WERI-Rb-1 (cell line): ENCODE data around the gene CUEDC1.
"Not testable (repeated sequence)": the region's sequence is repeated elsewhere in the genome, so short reads cannot be mapped to it uniquely, and the experiment has no call there.

Experiments
- DNase-seq: peaks from one replicate; pipeline ENCODE4 v3.0.0-alpha.2; 2020
- H3K27ac ChIP-seq: fragments of 250-450 bp; sonication (Bioruptor Pico); 2 replicates; pipeline ENCODE4 v1.5.1; 2020; ENCODE audit warnings: mild to moderate bottlenecking, moderate library complexity
- H3K27me3 ChIP-seq: fragments of 250-450 bp; sonication (Bioruptor Pico); 2 replicates; pipeline ENCODE4 v1.5.1; 2021; ENCODE audit warnings: mild to moderate bottlenecking, low read depth, moderate library complexity; ENCODE audit not compliant: insufficient read depth, severe bottlenecking
- H3K36me3 ChIP-seq: fragments of 250-450 bp; sonication (Bioruptor Pico); 2 replicates; pipeline ENCODE4 v1.5.1; 2020; ENCODE audit warnings: mild to moderate bottlenecking, moderate library complexity
- H3K4me3 ChIP-seq: 2 replicates; pipeline ENCODE4 v1.5.1; 2011; ENCODE audit warnings: low read depth, mild to moderate bottlenecking, control low read depth, low read length
- H3K9me3 ChIP-seq: fragments of 250-450 bp; sonication (Bioruptor Pico); 2 replicates; pipeline ENCODE4 v1.5.1; 2021; ENCODE audit warnings: mild to moderate bottlenecking, moderate library complexity; ENCODE audit not compliant: severe bottlenecking
- TF ChIP-seq, protein P1 (sequence below): IDR thresholded peaks from 2 replicates; pipeline ENCODE4 v1.5.1; 2011; ENCODE audit warnings: low read depth, mild to moderate bottlenecking, control low read depth, inconsistent platforms, low read length

The CUEDC1 gene

DNA sequence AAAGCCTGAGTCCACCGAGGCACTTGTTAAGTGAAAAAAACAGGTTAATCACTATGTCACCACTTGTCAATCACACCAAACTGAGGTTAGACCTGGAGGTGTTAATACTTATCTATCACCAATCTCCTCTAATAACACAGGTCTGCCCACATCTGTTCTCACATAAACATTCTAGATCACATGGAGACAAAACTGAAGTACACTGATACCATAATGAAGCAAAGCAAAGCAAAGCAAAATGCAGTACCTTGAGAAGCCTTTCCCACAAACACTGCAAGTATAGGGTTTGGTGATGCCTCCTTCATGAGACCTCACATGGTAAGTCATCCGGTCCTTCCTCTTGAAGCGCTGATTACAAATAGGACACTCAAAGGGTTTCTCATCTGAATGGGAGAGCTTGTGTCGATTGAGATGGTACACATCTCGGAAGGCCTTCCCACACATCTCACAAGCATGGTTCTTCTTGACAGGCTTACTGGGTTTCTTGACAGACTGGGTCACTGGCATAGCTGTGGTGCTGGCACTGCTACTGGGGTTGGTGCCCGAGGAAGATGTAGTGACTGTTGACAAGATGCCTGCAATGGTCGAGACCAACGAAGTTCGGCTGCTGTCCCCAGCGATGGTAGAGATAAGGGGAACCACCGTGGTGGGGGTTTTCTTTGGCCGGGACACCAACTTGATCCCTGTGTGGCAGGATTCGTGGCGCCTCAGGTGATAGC is 27.4 kb upstream of the CUEDC1 start:
- no peak overlapping the region for H3K27ac ChIP-seq
- H3K27me3 ChIP-seq, result no peaks in the 10 kb centered on the region
- H3K4me3 ChIP-seq, result no peak overlapping the region
- H3K36me3 ChIP-seq, result peaks cover 81% of the 10 kb centered on the region
- TF ChIP-seq, protein P1, sequence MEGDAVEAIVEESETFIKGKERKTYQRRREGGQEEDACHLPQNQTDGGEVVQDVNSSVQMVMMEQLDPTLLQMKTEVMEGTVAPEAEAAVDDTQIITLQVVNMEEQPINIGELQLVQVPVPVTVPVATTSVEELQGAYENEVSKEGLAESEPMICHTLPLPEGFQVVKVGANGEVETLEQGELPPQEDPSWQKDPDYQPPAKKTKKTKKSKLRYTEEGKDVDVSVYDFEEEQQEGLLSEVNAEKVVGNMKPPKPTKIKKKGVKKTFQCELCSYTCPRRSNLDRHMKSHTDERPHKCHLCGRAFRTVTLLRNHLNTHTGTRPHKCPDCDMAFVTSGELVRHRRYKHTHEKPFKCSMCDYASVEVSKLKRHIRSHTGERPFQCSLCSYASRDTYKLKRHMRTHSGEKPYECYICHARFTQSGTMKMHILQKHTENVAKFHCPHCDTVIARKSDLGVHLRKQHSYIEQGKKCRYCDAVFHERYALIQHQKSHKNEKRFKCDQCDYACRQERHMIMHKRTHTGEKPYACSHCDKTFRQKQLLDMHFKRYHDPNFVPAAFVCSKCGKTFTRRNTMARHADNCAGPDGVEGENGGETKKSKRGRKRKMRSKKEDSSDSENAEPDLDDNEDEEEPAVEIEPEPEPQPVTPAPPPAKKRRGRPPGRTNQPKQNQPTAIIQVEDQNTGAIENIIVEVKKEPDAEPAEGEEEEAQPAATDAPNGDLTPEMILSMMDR, result no peak
- no peaks in the 10 kb centered on the region for H3K9me3 ChIP-seq
- DNase-seq, result no peak

DNA sequence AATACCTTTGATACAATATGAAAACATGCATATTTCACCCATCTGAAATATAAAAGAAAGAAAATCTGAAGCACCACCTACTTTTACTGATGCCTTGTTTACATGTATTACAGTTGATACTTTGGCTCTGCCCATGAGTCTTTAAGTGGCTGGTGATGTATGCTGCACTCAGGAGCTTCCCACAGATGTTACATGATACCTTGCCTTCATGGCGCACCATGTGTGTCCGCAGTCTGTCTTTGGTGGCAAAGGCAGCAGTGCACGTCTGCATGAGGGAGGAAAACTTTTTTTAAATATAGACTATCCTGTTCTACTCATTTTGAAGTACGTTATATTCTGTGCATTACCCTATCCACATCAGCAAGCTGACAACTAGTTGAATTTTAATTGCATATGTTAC is 25.3 kb upstream of the CUEDC1 start:
- Histone ChIP-seq H3K27me3 (no peaks in the 10 kb centered on the region), H3K4me3 (no peak overlapping the region), H3K36me3 (peaks cover 94% of the 10 kb centered on the region), H3K9me3 (no peaks in the 10 kb centered on the region), H3K27ac (no peak overlapping the region)
- TF ChIP-seq, protein P1, result no peak
- no peak for DNase-seq

DNA sequence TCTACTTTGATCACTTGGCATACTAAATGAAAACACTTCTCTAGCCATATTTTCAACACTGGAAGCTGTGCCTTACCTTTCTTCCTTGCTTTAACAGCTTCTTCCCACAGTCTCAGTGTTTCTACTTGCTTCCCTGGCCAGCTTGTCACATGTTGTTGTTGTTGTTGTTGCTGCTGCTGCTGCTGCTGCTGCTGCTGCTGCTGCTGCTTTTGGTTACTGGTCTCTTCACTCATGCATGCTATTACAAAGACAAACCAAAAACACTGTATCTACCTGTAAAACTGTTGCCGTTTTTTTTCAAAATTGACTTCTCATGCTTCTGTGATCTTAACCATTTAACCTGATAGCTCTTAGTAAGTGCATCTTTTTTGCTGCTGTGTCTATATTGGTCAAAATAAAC is 23.9 kb upstream of the CUEDC1 start:
- TF ChIP-seq, protein P1, result no peak
- Histone ChIP-seq H3K4me3 (no peak overlapping the region), H3K9me3 (no peaks in the 10 kb centered on the region), H3K36me3 (peaks cover 95% of the 10 kb centered on the region), H3K27ac (no peak overlapping the region), H3K27me3 (no peaks in the 10 kb centered on the region)
- DNase-seq, result no peak

DNA sequence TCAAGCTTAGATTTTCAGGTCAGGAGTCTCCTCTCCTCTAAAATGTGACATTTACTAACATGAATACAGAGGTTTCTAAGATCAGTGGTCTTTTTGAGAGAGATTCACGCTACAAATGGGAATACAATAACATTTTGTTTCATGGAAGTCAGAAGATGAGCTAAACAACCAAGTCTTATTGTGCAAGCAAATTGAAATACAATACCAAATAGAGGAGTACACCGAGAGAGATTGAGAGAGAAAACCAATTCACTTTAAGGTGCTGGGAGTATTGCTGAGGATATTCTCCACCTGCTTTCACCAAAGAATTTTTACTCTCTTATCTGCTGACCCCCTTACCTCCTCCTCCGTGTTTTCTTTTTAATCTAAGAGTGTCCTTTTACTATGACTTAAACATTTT is 21.4 kb upstream of the CUEDC1 start:
- H3K9me3 ChIP-seq, result no peaks in the 10 kb centered on the region
- H3K4me3 ChIP-seq, result no peak overlapping the region
- no peaks in the 10 kb centered on the region for H3K27me3 ChIP-seq
- H3K27ac ChIP-seq, result no peak overlapping the region
- peaks cover 82% of the 10 kb centered on the region for H3K36me3 ChIP-seq
- DNase-seq, result no peak
- TF ChIP-seq, protein P1, result no peak

DNA sequence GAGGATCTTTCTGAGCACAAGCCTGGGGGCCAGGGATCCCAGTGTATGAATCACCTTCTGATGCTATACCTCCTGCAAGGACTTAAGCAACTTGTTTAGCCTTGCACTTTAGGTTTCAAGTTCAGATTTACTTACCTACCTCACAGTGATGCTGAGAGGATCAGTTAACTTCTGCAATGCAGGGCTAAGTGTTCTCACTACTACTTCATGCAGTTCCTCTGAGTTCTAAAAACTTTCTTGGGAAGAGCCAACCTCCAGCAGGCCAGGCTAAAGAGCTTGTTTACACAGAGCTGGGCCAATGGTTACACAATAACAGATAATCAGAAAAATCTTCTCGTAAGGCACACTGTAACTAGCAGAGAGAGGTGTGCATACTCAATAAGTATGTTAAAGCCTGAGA is 19.8 kb upstream of the CUEDC1 start:
- Histone ChIP-seq H3K9me3 (no peaks in the 10 kb centered on the region), H3K27me3 (no peaks in the 10 kb centered on the region), H3K36me3 (peaks cover 69% of the 10 kb centered on the region), H3K4me3 (no peak overlapping the region), H3K27ac (no peak overlapping the region)
- no peak for DNase-seq
- TF ChIP-seq, protein P1, result no peak

DNA sequence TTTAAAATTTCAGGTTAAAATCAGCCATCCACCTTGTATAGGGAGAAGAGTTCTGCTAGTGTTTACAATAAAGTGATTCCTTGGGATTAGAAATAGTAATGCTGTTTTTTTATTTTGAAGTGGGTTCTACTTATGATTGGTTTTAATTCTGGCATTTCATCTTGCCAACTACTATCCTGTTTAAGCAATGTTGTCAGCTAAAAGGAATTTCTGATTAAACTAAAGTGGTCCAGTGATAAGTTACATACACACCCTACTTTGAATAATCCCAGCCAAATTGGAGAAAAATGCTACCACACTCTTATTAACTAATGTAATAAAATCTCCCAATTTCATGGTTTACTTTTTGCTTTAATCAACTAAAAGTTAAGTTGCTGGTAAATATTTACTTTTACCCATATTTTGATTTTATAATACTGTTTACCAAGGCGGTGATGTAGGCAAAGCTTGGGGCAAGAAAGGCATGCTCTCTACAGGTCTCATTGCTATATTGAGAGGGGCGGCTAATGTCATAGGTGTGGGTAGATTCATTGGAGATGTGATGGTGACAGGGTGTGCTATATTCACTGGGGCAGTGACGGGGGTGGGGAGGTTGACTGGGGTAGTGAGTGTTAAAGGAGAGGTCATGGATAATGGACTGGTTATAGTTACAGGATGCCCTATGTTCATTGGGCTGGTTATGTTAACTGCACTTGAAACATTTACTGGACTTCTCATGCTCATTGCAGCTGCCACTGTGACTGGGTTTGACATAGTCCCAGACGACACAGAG is 19.0 kb upstream of the CUEDC1 start:
- not testable (repeated sequence) for H3K27me3 ChIP-seq, DNase-seq, H3K9me3 ChIP-seq, H3K4me3 ChIP-seq, H3K27ac ChIP-seq
- H3K36me3 ChIP-seq, result peaks cover 63% of the 10 kb centered on the region
